Fibroblast of mammary gland (primary cell): ENCODE results near the gene INHA.

Source experiments
- DNase-seq: peaks from one replicate; pipeline ENCODE4 v3.0.0-alpha.2; 2010; ENCODE audit warnings: low read depth
- H3K4me3 ChIP-seq: 2 replicates; pipeline ENCODE4 v1.5.1; 2011; ENCODE audit warnings: low read depth, mild to moderate bottlenecking, low read length, moderate library complexity; ENCODE audit not compliant: control insufficient read depth
- TF ChIP-seq, protein P1 (sequence below): conservative IDR thresholded peaks from 2 replicates; pipeline ENCODE4 v1.5.1; 2011; ENCODE audit warnings: low read depth, low read length, inconsistent platforms; ENCODE audit not compliant: control insufficient read depth, insufficient read depth

INHA gene

DNA sequence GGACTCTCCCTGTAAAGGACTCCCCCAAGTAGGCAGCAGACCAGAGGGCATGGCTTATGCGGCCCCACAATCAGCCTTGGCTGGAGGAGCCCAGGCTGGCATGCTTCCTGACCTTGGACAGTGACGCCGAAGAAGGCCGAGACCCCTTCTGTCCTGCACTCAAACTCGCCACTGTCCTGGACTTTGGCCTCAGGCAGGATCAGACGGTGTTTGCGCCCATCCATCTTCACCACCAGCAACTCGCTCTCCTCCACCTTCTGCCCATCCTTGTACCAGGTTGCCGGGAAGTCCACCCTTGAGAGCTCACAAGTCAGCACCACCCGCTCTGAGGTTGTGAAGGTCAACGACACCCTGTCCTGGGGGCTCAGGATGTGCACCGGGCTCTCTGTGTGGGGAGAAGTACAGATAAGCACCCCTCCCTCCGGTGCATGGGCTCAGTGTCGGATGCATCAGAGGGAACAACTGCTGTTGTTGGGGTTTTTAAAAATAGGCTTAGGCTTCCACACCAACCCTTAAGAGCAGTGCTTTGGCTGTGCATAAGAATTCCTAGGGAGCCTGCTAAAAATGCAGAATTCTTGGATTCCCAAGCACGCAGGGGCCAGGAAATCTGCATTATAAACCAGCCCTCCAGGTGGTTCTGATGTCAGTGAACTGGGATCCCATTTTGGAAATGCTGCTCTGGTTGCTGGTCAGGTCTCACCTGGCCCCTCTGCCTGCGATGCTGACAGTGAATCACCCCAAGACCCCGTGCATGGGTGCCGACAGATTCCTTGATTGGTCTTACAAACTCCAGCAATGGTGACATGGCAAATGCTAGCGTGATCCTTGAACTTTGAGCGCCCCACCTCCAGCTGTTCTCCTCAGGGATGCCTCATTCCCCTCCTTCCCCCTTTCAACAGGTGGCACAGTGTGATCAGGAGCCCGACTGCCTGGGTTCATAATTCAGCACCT lies 6.7 kb upstream of the INHA start:
- DNase-seq = no peak
- H3K4me3 ChIP-seq = no peak overlapping the region
- TF ChIP-seq, protein P1, sequence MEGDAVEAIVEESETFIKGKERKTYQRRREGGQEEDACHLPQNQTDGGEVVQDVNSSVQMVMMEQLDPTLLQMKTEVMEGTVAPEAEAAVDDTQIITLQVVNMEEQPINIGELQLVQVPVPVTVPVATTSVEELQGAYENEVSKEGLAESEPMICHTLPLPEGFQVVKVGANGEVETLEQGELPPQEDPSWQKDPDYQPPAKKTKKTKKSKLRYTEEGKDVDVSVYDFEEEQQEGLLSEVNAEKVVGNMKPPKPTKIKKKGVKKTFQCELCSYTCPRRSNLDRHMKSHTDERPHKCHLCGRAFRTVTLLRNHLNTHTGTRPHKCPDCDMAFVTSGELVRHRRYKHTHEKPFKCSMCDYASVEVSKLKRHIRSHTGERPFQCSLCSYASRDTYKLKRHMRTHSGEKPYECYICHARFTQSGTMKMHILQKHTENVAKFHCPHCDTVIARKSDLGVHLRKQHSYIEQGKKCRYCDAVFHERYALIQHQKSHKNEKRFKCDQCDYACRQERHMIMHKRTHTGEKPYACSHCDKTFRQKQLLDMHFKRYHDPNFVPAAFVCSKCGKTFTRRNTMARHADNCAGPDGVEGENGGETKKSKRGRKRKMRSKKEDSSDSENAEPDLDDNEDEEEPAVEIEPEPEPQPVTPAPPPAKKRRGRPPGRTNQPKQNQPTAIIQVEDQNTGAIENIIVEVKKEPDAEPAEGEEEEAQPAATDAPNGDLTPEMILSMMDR = no peak

DNA sequence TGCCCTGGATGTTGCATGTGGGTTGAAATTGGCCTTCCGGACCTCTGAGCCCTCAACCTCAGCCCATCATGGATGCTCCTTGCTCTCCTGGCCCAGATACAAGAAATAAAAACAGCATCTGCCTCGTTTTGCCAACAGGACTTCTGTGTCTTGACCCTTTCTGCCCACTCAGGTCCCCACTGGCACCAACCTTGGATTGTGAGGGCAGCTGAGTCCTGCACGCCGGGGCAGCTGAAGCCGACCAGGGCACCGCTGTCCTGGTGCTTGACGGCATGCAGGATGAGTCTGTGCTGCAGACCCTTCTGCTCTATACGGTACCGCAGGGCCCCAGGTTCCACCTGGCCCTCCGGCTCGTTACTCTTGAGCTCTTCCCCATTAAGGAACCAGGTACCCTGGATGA lies 5.5 kb upstream of the INHA start:
- TF ChIP-seq, protein P1 = no peak
- no peak for DNase-seq
- H3K4me3 ChIP-seq = no peak overlapping the region

DNA sequence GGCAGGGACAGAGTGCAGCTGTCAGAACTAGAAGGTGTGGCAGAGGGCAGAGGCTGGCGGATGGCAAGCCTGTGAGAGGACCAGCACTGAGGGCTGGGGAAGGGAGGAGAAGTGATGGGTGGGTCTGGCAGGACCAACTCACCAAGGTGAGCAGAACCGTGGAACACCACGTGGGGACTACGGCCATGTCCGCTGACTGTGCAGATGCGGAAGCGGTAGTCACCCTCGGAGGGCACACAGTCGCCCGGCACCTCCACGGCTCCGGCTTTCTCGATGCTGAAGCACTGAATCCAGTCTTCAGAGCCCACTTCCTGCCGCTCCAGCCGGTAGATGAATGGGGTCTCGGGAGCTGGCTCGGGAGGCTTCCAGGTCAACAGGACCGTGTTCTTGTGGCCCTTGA lies 5.0 kb upstream of the INHA start:
- TF ChIP-seq, protein P1 = no peak
- no peak overlapping the region for H3K4me3 ChIP-seq
- no peak for DNase-seq

DNA sequence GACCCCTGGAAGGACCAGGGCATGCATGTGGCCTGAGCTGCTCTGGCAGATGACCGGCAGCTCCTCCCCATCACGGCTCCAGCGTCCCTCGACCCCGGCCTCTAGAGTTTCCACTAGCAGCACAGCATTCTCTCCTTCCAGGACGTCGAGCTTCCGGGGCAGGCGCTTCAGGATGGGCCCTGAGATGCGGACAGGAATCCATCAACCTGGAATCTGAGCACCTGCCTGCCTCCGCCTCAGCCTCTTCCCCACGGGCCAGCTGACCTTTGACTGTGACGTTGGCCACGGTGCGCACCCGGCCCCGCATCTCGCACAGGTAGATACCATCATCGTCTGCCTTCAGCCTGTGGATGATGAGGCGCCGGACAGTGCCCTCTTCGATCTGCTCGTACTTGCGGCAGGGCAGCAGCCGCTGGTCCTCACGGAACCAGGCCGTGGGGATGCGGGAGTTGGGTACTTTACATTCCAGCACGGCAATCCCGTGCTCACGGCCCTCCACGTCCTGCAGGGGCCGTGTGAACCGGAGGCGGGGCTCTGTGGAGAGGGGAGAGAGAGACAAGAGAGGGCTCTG lies 4.2 kb upstream of the INHA start:
- TF ChIP-seq, protein P1 = no peak
- DNase-seq = no peak
- H3K4me3 ChIP-seq = no peak overlapping the region

DNA sequence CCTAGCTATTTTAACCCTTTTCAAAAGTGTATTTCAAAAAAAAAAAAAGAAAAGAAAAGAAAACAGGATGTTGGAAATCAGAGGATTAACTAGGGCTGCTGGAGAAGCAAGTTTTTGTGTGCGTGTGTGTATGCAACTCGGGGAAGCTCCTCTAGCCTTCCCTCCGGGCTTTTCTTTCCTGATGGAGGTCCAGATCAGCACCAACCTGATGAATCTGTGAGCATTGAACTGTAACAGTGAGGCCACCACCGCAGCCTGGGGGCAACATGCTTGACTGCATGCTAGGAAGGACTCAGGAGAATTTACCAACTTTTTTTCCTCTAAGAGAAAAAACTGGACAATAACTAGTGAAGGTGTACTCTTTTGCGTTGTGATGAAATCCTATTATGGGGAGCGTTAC lies 3.1 kb upstream of the INHA start:
- H3K4me3 ChIP-seq = no peak overlapping the region
- TF ChIP-seq, protein P1 = no peak
- no peak for DNase-seq

DNA sequence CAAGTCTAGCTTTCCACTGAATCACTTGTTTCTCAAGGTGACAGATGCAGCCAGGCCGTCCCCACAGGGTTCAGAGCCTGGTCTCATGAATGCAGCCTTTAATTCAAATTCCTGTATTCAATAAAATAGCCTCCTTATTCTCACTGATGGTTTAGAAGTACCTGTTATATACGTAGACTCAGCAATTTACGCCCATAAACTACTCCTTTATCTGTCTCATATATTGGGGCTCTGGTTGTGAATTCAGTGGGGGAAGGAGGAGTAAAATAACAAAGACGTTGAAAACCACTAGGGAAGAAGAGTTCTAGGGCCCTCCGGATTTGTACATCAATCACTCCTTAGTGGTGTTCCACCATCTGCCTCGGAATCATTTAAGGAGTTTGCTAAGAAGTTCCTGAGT lies 2.5 kb upstream of the INHA start:
- H3K4me3 ChIP-seq = no peak overlapping the region
- no peak for DNase-seq
- TF ChIP-seq, protein P1 = no peak
